Measurements from ENCODE around the gene CCDC124.
A peak's percentile ranks its signal among the peaks of the same experiment; 100 is the strongest.

The CCDC124 gene

GRCh38 chr19:17946965-17947784 is 14.4 kb downstream of the CCDC124 start:
- no peak for TF ChIP-seq POLR2A (IDR thresholded peaks at IDR 0.05; ENCODE audit: low read depth, low read length)
- no peak for FAIRE-seq
- DNase-seq (ENCODE audit: insufficient read length, low spot score) = peak; percentile 57

GRCh38 chr19:17947815-17948513 is 15.1 kb downstream of the CCDC124 start:
- no peak for TF ChIP-seq POLR2A (IDR thresholded peaks at IDR 0.05; ENCODE audit: low read depth, low read length)
- DNase-seq (ENCODE audit: insufficient read length, low spot score) (peak; percentile 98), FAIRE-seq (no peak)

GRCh38 chr19:17948514-17948900 is 15.7 kb downstream of the CCDC124 start:
- DNase-seq (ENCODE audit: insufficient read length, low spot score) = no peak
- no peak for TF ChIP-seq POLR2A (IDR thresholded peaks at IDR 0.05; ENCODE audit: low read depth, low read length)
- no peak for FAIRE-seq

GRCh38 chr19:17948931-17949930 is 16.4 kb downstream of the CCDC124 start:
- FAIRE-seq = no peak
- DNase-seq (ENCODE audit: insufficient read length, low spot score) = no peak
- no peak for TF ChIP-seq POLR2A (IDR thresholded peaks at IDR 0.05; ENCODE audit: low read depth, low read length)

- FAIRE-seq (no peak), DNase-seq (ENCODE audit: insufficient read length, low spot score) (peak; percentile 30)
- TF ChIP-seq POLR2A (IDR thresholded peaks at IDR 0.05; ENCODE audit: low read depth, low read length) = no peak
These were observed 17.1 kb downstream of the CCDC124 start for GRCh38 chr19:17949956-17950309.

- no peak for FAIRE-seq
- TF ChIP-seq POLR2A (IDR thresholded peaks at IDR 0.05; ENCODE audit: low read depth, low read length) = no peak
- DNase-seq (ENCODE audit: insufficient read length, low spot score) = peak; percentile 26
These were observed 17.7 kb downstream of the CCDC124 start for GRCh38 chr19:17950310-17951156.

- no peak for TF ChIP-seq POLR2A (IDR thresholded peaks at IDR 0.05; ENCODE audit: low read depth, low read length)
- DNase-seq (ENCODE audit: insufficient read length, low spot score) = peak; percentile 26
- no peak for FAIRE-seq
These were observed 18.6 kb downstream of the CCDC124 start for GRCh38 chr19:17951157-17951989.

- TF ChIP-seq POLR2A (IDR thresholded peaks at IDR 0.05; ENCODE audit: low read depth, low read length) = no peak
- DNase-seq (ENCODE audit: insufficient read length, low spot score) = no peak
- FAIRE-seq = no peak
These were observed 19.5 kb downstream of the CCDC124 start for GRCh38 chr19:17951990-17952976.

GRCh38 chr19:17953316-17953801 is 20.5 kb downstream of the CCDC124 start:
- FAIRE-seq (no peak), DNase-seq (ENCODE audit: insufficient read length, low spot score) (peak; percentile 32)
- TF ChIP-seq POLR2A (IDR thresholded peaks at IDR 0.05; ENCODE audit: low read depth, low read length) = no peak

GRCh38 chr19:17953869-17954268 is 21.1 kb downstream of the CCDC124 start:
- DNase-seq (ENCODE audit: insufficient read length, low spot score) (peak; percentile 62), FAIRE-seq (no peak)
- TF ChIP-seq POLR2A (IDR thresholded peaks at IDR 0.05; ENCODE audit: low read depth, low read length) = no peak

- no peak for FAIRE-seq
These were observed 21.6 kb downstream of the CCDC124 start for GRCh38 chr19:17954401-17954800.

More at GRCh38 chr19:17954401-17954800, 21.6 kb downstream of the CCDC124 start:
- no peak for TF ChIP-seq POLR2A (IDR thresholded peaks at IDR 0.05; ENCODE audit: low read depth, low read length)
- no peak for DNase-seq (ENCODE audit: insufficient read length, low spot score)

Data from H54 (cell line).